Measurements from ENCODE around the gene TMEM123. TPM values are rescaled to one million over a fixed set of nuclear protein-coding genes. Genes with fewer than 3 reads are reported as not detected.

TMEM123 gene
- polyA plus RNA-seq, 1 experiment, result 200 TPM

GRCh38 chr11:102464037-102464436 lies 11.5 kb upstream of the TMEM123 start:
- H3K27me3 ChIP-seq (ENCODE audit: control insufficient read depth, insufficient read depth, low read length), result no peaks in the 10 kb centered on the region
- H3K36me3 ChIP-seq (ENCODE audit: control insufficient read depth, insufficient read depth, low read length), result no peaks in the 10 kb centered on the region
- CTCF ChIA-PET, result interaction anchor here (0.6 to 2.1 kb wide), 2 partner anchors 64 to 73 kb away, joined by 3 to 5 read pairs; no protein-coding TSS in a partner anchor
- POLR2A ChIA-PET, result no interaction called here
- no peak overlapping the region for H3K4me3 ChIP-seq (ENCODE audit: low read depth, low read length)
- TF ChIP-seq CTCF (IDR thresholded peaks at IDR 0.05; ENCODE audit: insufficient read depth, low read depth, low read length), result no peak
- no peak for DNase-seq (ENCODE audit: low read depth)

GRCh38 chr11:102462610-102463009 lies 10.0 kb upstream of the TMEM123 start:
- DNase-seq (ENCODE audit: low read depth), result no peak
- TF ChIP-seq CTCF (IDR thresholded peaks at IDR 0.05; ENCODE audit: insufficient read depth, low read depth, low read length), result no peak
- Histone ChIP-seq H3K4me3 (ENCODE audit: low read depth, low read length) (no peak overlapping the region), H3K36me3 (ENCODE audit: control insufficient read depth, insufficient read depth, low read length) (no peaks in the 10 kb centered on the region), H3K27me3 (ENCODE audit: control insufficient read depth, insufficient read depth, low read length) (no peaks in the 10 kb centered on the region)
- ChIA-PET POLR2A (no interaction called here), CTCF (interaction anchor here (2.1 kb wide), 1 partner anchor 72 kb away, joined by 5 read pairs; no protein-coding TSS in a partner anchor)

GRCh38 chr11:102459393-102459792 lies 6.8 kb upstream of the TMEM123 start:
- POLR2A ChIA-PET, result no interaction called here
- Histone ChIP-seq H3K27me3 (ENCODE audit: control insufficient read depth, insufficient read depth, low read length) (no peaks in the 10 kb centered on the region), H3K4me3 (ENCODE audit: low read depth, low read length) (no peak overlapping the region), H3K36me3 (ENCODE audit: control insufficient read depth, insufficient read depth, low read length) (no peaks in the 10 kb centered on the region)
- no peak for TF ChIP-seq CTCF (IDR thresholded peaks at IDR 0.05; ENCODE audit: insufficient read depth, low read depth, low read length)
- CTCF ChIA-PET, result no interaction called here
- no peak for DNase-seq (ENCODE audit: low read depth)

- POLR2A ChIA-PET, result no interaction called here
- no peak for TF ChIP-seq CTCF (IDR thresholded peaks at IDR 0.05; ENCODE audit: insufficient read depth, low read depth, low read length)
- CTCF ChIA-PET, result no interaction called here
- H3K27me3 ChIP-seq (ENCODE audit: control insufficient read depth, insufficient read depth, low read length), result no peaks in the 10 kb centered on the region
- no peaks in the 10 kb centered on the region for H3K36me3 ChIP-seq (ENCODE audit: control insufficient read depth, insufficient read depth, low read length)
- no peak for DNase-seq (ENCODE audit: low read depth)
- H3K4me3 ChIP-seq (ENCODE audit: low read depth, low read length), result no peak overlapping the region
Observed at GRCh38 chr11:102458548-102458947, 6.0 kb upstream of the TMEM123 start.

- no peaks in the 10 kb centered on the region for H3K27me3 ChIP-seq (ENCODE audit: control insufficient read depth, insufficient read depth, low read length)
- no peaks in the 10 kb centered on the region for H3K36me3 ChIP-seq (ENCODE audit: control insufficient read depth, insufficient read depth, low read length)
- ChIA-PET CTCF (interaction anchor here (0.7 kb wide), 1 partner anchor 18 kb away, joined by 3 read pairs; no protein-coding TSS in a partner anchor), POLR2A (no interaction called here)
- no peak for TF ChIP-seq CTCF (IDR thresholded peaks at IDR 0.05; ENCODE audit: insufficient read depth, low read depth, low read length)
- no peak overlapping the region for H3K4me3 ChIP-seq (ENCODE audit: low read depth, low read length)
- DNase-seq (ENCODE audit: low read depth), result no peak
Observed at GRCh38 chr11:102457865-102458264, 5.3 kb upstream of the TMEM123 start.

Measured in BJ (cell line).